ENCODE results near the gene ESRRA. TPM values are rescaled to one million over a fixed set of nuclear protein-coding genes. Genes with fewer than 3 reads are reported as not detected.

The ESRRA gene
- total RNA-seq, 1 donor from 2014 or later: 12.0 TPM

- DNase-seq: no peak
These were observed 30.1 kb upstream of the ESRRA start for GRCh38 chr11:64275031-64275800.

- no peak for DNase-seq
These were observed 29.5 kb upstream of the ESRRA start for GRCh38 chr11:64275841-64276240.

GRCh38 chr11:64276653-64277431 lies 28.5 kb upstream of the ESRRA start:
- no peak for DNase-seq

- no peak for DNase-seq
These were observed 26.6 kb upstream of the ESRRA start for GRCh38 chr11:64278576-64279190.

GRCh38 chr11:64281957-64282770 lies 23.2 kb upstream of the ESRRA start:
- DNase-seq: no peak

GRCh38 chr11:64283092-64283491 lies 22.2 kb upstream of the ESRRA start:
- DNase-seq: no peak

GRCh38 chr11:64284048-64284961 lies 21.0 kb upstream of the ESRRA start, which contains the start of gene BAD:
TSS of gene BAD (minus strand) at chr11:64284665. CDS start at chr11:64284368, 297 bp downstream.
- DNase-seq: peak; percentile 93

- peak; percentile 86 for DNase-seq
These were observed 20.1 kb upstream of the ESRRA start, which contains the start of gene GPR137 for GRCh38 chr11:64284962-64285884. TSS of gene GPR137 (plus strand) at chr11:64285848. CDS start at chr11:64286525, 677 bp downstream.

GRCh38 chr11:64285885-64286800 lies 19.2 kb upstream of the ESRRA start:
- no peak for DNase-seq

GRCh38 chr11:64286801-64287159 lies 18.5 kb upstream of the ESRRA start:
- no peak for DNase-seq

- DNase-seq: no peak
These were observed 17.5 kb upstream of the ESRRA start for GRCh38 chr11:64287676-64288352.

- DNase-seq: no peak
These were observed 17.0 kb upstream of the ESRRA start for GRCh38 chr11:64288353-64288750.

- no peak for DNase-seq
These were observed 16.2 kb upstream of the ESRRA start for GRCh38 chr11:64289002-64289564.

GRCh38 chr11:64290352-64291261 lies 14.7 kb upstream of the ESRRA start:
- DNase-seq: no peak

GRCh38 chr11:64291262-64291751 lies 14.0 kb upstream of the ESRRA start, which contains the start of gene KCNK4:
TSS of gene KCNK4 (plus strand) at chr11:64291302. CDS start at chr11:64293019, 1,717 bp downstream.
- no peak for DNase-seq

GRCh38 chr11:64291752-64292459 lies 13.4 kb upstream of the ESRRA start:
- DNase-seq: no peak
